GM12872 (cell line): Measurements from ENCODE around the gene ARID3A.

Source experiments
- CTCF ChIP-seq: IDR thresholded peaks from 3 replicates; pipeline ENCODE4 v1.5.1; 2011; ENCODE audit warnings: low read depth, mild to moderate bottlenecking, low read length, moderate library complexity; ENCODE audit not compliant: insufficient read depth

Gene ARID3A

GRCh38 chr19:943551-944170 is 17.8 kb downstream of the ARID3A start:
- no peak for TF ChIP-seq CTCF

GRCh38 chr19:944171-944567 is 18.3 kb downstream of the ARID3A start:
- TF ChIP-seq CTCF: no peak

- no peak for TF ChIP-seq CTCF
Measured at GRCh38 chr19:944663-945241, 18.9 kb downstream of the ARID3A start.

- TF ChIP-seq CTCF: no peak
Measured at GRCh38 chr19:945401-946252, 19.8 kb downstream of the ARID3A start.

GRCh38 chr19:947090-947706 is 21.4 kb downstream of the ARID3A start:
- TF ChIP-seq CTCF: peak; percentile 39

- no peak for TF ChIP-seq CTCF
Measured at GRCh38 chr19:947707-948539, 22.1 kb downstream of the ARID3A start.
